RCC 7860 (cell line): ENCODE data around the gene TBX4.

Experiments
- DNase-seq: peaks from one replicate; pipeline ENCODE4 v3.0.0-alpha.2; 2015; ENCODE audit warnings: low spot score
- FAIRE-seq: peaks from 2 replicates; lab custom pipeline; 2012; peaks lifted over from hg19 to GRCh38; lab: Jason Lieb, UNC

Gene TBX4

DNA sequence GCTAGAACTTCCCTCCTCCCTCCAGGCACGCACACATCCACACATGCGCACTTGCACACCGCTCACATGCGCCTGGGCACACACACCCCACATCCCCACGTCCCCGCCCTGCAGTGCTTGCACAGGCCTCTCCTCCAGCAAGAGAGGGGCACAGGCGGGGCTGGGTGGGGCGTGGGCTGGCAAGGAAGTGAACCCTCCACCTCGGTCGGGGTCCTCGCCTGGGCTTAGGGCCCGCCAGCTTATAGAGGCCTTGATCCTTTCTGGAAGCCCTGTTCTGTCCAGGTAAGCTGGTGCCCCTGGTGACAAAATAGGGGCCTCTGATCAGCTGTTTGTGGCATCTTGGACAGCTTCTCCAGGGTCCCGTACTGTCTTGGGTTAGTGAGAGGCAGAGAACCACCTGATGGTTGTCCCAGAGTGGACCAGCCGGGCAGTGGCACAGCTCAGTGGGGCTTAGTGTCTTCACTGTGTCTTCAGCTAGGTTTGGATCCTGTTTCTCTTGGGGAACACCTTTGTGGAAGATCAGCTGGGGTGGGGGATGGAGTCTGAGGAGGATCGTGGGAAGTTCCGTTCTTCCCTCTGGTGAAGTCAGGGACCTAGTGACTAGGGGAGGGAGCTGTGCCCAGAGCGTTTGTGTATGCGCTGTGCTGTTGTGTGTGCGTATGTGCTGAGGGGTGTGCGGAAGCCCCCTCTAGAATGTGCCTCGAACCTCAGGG lies 12.1 kb downstream of the TBX4 start:
- no peak for FAIRE-seq
- no peak for DNase-seq

DNA sequence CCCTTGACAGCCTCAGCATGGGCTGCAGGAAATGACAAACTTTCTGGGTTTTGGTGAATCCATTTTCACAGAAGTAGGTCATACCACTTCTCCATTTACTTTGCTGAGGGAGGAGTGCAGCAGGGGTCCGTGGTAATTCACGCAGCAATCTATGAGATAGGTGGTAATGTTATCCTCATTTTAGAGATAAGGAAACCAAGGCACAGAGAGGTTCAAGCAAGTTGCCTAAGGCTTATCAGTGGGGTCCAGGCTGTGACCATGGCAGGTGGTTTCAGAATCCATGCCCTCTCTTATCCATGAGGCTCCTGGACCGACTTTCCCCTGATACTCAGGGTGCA lies 12.6 kb downstream of the TBX4 start:
- DNase-seq (no peak), FAIRE-seq (no peak)

DNA sequence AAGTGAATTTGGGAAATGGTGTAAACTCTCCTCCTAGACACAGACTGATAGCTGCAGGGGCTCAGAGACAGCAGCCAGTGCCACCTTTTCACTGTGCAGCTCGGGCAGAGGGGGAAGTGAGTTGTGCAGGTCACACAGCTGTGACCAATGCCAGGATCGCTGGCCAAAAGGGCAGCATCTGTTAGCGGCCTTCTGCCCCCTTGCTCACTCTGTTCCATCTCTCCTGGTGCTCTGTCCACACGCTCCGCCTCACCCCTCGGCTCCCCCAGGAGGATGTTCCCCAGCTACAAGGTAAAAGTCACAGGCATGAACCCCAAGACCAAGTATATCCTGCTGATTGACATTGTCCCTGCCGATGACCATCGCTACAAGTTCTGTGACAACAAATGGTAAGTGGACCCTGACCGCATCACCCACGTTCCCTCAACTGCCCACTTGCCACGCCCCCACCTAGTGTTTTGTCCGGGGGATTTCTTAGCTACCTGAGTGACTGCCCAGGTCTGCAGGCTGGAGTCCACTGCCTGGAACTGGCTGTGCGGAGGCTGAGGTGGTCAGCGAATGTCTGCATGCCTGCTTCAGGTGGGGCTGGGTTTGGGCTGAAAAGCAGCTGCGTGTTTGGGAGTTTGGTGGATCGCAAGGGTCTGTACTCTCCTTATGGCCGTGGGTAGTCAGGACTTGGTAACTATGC lies 13.5 kb downstream of the TBX4 start:
- no peak for FAIRE-seq

DNA sequence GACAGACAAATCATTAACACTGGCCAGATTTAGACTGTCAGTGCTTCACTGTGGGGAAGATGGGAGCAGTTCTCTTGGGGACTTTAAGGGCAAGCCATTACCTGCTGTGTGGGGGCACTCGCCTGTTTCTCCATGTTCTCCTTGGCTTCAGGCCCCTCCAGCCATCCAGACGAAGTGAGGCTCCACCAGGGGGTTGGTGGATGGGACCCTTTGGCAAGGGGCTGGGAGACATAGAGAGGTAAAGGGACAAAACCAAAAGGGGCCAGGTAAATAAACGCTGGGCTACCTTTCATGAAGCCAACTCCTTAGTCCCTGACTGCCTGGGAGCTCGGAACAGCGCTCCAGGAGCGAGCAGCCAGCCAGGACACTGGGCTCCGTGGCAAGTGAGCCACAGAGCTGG lies 14.0 kb downstream of the TBX4 start:
- FAIRE-seq (no peak), DNase-seq (no peak)

More for the DNA sequence above, 13.5 kb downstream of the TBX4 start:
- no peak for DNase-seq

DNA sequence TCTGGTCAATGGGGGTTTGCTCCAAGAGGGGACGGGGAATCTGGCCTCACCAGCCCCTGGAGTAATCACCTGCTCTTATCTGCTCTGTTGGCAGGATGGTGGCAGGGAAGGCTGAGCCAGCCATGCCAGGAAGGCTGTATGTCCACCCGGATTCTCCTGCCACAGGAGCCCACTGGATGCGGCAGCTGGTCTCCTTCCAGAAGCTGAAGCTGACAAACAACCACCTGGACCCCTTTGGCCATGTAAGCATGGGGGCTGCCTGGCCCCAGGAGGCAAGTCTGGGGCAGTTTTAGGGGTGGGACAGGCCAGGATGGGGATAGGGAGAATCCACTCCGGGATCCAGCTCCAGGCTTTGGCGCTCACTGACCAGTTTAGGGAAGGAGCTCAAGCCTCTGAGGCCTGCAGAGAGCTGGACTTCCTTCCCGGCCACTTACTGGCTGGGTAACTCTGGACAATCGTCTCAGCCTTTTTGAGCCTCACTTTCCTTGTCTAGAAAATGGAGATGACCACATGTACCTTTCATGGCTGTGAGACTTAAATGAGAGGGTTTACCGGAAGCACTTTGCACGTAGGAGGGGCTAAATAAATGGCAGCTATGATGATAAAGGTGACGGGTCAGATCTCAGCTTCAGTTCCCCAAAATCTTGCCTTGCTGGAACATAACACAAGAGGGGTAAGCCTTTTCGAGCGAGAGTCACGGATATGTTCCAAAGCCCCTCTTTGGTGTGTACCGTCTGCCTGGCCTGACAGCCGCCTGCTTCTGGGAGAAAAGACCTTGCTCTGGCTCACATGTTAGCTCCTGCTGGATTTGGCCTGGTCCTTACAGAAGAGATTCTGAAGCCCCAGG lies 15.4 kb downstream of the TBX4 start:
- no peak for DNase-seq
- FAIRE-seq: no peak

DNA sequence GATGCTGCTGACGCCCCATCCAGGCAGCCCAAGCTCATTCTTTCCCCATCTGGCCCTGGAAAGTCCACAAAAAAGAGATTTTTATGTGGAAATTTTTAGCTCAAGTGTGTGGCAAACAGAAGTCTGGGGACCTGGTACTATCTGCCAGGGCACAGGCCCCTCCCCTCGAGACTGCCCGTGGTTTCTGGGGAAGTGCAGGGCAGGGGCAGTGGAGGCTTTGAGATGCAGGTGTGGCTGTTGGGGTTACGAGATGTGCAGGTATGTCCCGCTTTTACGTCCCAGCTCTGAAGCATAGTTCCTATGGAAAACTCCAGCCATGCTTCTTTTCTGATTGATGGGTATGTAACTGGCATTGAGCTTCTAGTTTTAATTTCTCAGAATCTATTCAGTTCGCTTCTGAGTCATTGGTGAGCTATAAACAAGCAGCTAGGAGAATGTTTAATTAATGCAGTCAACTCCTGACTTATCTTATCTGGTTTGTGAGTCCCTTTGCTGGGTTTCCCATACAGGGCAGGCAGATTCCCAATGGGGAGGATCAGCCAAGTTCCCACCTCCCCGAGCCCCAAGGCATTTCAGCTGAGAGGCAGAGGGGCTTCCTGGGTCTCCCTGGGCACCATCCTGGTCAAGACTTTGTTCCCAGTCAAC lies 16.2 kb downstream of the TBX4 start:
- FAIRE-seq (no peak), DNase-seq (no peak)

DNA sequence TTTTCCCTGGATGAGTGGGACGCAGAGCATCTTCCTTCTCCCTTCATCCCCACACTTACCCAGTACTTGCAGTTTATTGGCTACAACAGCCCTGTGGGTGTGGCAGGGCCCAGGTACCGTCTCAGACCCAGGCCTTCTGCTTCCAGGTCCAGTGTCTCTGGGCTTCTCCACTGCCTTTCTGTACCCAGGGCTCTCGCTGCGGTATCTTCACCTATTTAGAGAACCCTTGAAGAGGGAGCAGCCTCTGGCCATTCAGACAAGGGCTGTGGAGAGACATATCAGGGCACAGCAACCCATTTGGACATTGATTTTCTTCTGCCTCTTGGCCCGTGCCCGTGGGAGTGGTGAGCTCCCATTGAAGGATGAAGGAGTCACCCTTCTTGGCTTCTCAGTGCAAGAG lies 17.3 kb downstream of the TBX4 start:
- DNase-seq (no peak), FAIRE-seq (no peak)

DNA sequence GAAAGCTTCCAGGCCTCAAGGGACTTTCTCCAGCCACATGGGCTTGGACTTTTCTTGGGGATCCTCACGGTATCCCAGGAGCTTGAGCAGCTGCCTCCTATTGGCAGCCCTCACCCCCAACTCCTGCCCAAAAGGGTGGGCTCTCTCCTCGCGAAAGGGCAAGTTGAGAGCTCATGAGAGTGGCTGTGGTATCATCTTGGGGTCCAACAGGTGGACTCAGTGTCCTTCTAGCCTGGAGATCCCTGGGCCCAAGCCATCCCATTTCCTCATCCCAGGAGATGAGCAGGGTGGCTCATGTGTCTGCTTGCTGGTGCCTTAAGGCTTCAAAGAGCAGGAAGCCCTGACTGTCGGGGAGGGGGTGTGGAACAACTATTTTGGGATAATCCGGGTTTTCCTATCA lies 17.7 kb downstream of the TBX4 start:
- no peak for DNase-seq
- no peak for FAIRE-seq

DNA sequence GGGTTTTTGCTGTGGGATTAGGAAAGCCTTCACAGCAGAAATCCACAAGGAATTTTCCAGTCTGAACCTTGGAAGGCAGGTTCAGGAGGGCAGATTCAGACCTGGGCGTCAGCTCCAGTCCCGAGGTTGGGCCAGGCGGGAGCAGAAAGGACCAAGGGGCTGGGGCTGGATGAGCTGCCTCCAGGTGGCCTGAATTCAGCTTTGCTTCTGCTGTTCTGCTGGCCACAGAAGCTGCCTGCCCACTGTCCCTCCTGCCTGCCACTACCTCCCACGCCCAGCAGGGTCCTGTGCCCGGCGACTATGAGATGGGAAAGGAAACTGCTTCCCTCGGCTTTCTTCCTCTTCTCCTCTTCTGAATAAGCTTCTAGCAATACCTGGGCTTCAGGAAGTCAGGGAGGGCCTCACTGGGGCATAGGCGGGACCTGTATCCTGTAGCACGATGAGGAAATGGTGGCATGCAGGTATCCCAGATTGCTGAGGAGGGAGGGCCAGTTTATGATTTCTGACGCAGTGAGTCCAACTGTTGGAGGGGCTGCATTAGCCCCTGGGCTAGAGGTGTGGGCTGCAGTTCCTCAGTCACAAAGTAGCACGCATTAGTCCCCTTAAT lies 18.4 kb downstream of the TBX4 start:
- no peak for DNase-seq
- FAIRE-seq: no peak

DNA sequence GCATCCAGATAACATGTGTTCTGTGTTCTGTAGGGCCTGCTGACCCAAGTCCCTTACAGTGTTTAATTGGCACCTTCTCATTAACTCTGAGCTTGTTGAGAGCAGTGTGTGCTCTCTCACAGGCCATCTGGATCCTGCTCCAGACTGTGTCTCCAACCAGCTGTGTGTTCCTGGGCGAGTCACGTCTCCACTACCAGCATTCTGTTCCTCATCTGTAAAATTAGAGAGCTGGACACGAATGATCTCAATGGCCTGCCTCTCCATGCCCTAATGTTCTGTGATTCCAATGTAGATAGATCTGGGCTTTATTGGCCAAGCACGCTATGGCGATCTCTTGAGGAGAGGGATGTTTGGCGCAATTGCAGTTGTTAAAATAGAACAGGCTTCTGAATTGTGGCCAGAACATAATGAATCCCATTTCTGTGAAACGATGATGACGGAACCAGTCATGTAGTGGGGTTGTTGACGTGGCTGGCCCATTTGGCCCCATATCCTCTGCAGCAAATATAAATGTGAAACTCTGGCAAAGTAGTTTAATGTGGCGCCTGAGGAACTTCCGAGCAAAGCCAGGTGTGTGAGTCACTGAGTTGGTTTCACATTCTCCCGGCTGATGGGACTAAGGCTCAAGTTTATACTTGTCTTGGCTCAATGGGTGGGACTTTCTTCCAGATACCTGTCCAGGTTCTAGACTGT lies 22.2 kb downstream of the TBX4 start:
- DNase-seq (no peak), FAIRE-seq (no peak)

DNA sequence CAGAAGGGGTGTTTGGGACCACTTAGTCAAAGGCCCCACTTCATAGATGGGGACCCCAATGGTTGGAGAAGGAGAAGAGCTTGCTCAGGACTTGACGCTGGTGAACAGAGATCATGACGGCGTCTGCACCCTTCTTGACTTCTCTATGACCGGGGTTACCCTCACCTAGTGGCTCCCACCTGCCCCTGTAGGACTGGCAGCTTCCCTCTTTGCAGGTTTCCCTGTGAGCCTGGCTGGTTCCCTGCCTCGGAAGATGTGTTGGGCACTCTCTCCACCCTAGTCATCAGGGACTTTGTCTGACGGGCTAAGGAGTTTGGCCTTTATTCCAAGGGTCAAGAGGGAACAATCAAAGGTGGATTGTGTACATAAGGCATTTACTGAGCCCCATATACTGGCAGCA lies 22.7 kb downstream of the TBX4 start:
- FAIRE-seq (no peak), DNase-seq (no peak)

DNA sequence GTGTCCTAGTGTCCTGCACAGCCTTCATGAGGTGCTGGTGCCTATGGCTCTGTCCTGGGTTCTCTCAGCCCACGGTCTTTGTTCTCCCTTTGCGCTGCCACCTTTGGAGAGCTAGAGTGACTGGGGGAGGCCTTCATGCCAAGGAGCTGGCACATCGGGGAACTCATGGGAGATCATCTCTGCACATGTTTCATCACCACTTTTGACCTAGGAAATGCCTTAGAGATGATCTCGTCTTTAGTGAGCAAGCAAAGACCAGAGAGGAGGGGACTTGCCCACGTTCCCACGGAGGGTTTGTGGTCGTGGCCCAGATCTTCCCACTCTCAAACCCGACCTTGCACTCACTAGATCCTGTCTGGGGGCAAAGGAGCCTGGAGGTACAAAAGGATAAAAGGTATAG lies 23.5 kb downstream of the TBX4 start:
- no peak for FAIRE-seq
- DNase-seq: no peak

DNA sequence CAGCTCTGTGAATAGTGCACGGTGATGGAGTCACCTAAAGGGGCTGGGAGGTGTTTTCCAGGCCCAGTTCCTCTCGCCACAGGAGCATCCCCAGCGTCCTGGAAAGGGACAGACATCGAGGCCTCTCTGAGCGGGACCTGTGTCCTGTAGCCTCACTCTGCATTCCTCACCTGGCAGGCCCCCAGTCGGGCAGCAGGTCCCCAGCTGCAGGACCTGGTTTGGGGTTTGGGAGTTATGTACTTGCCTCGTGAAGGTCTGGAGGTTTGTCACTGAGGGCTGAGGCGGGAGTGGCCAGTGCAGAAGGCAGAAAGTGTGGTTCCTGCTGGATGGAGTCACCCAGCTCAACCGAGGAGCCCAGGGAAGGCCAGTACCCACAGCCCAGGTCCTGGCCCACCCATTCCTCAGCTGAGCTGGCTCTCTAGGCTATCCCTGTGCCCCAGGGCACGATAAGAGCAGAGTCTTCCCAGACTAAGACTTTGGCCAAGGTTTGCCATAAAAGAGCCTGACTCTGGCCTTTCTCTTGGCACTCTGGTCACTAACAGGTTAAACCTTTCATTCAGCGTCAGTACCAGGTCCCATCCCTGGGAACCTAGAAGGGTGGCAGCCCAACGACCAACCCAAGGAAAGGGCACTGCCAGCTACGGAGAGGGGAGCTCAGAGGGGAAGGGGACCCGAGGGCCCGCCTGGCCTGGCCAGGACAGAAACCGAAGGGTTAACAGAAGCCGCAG lies 24.4 kb downstream of the TBX4 start:
- FAIRE-seq (no peak), DNase-seq (no peak)

DNA sequence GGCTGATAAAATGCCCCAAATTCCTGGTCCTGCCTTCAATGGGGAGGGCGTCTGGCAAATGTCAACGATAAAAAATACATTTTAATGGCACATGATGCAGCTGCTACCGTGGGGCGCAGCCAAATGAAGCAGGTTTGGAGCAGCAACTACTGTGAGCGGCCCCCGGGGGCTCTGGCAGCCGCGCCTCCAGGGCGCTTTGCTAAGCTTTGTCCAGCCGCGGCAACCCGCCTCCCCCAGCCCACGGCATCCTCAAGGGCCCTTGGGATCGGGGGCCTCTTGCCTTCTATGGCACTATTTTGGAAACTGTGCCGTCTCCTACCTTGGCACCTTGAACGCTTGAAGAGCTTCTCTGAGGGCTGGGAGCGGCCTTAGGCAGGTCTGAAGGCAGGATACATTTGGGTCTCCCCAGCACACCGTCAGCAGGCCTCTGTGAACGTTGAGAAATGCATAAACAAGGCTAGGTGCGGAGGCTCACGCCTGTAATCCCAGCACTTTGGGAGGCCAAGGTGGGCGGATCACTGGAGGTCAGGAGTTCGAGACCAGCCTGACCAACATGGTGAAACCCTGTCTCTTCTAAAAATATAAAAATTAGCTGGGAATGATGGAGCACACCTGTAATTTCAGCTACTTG lies 25.1 kb downstream of the TBX4 start:
- DNase-seq (no peak), FAIRE-seq (no peak)

DNA sequence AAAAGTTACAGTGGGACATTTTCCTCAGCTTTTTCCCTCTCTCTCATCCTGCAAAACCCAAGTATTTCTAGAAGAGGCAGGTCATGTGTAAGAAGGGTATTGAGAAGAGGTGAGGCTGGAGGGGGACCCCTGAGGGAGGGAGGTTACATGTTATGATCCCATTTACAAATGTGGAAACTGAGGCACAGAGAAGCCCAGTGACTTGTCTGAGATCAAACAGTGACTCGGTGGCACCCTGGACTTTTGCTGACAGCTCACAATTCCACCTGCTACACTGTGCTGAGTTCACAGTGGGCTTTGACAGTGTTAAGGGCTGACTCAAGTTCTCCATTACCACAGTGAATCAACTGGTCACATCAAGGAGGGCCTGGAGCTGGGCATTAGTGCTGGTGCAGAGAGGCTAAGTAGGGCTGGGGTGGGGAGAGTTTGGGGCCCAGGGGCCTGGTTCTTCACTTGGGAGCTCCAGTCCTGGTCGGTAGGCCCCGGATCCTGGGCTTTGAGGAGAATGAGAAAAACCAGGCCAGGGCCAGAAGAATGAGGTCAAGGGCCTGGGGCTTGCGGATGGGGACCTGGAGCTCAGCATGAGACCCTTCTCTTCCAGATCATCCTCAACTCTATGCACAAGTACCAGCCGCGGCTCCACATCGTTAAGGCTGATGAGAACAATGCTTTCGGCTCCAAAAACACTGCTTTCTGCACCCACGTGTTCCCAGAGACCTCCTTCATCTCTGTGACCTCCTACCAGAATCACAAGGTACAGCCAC lies 26.0 kb downstream of the TBX4 start:
- no peak for DNase-seq
- no peak for FAIRE-seq

DNA sequence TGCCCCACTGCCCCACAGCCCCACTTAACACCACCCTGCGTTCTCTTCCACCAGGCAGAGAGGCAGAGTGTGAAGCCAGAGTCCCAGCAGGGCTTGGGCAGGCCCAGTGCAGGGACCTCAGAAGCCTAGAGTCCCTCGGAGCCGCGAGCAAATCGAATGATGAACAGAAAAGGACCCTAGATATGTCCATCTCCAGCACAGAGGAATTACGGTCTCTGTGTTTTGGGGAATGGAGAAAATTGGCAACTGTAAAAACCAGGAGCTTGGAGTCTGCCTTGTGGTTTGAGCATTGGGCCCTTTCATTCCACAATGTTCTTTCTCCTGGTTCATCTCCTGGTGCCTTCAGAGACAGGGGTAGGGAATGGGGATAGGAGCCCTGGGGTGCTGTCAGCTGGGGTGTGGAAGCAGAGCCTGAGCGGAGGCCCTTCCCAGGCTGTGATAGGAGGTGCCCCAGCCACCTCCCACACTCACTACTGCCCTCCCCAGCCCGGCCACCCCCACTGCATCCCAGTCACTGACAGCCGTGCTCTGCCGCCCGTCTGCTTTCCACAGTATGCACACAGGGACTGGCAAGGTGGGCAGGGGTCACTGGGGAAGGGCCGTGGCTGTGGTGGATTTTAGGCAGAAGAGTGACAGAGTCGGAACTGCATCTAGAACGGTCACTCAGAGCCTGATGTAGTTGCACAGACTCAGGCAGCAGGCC lies 26.7 kb downstream of the TBX4 start:
- no peak for DNase-seq

DNA sequence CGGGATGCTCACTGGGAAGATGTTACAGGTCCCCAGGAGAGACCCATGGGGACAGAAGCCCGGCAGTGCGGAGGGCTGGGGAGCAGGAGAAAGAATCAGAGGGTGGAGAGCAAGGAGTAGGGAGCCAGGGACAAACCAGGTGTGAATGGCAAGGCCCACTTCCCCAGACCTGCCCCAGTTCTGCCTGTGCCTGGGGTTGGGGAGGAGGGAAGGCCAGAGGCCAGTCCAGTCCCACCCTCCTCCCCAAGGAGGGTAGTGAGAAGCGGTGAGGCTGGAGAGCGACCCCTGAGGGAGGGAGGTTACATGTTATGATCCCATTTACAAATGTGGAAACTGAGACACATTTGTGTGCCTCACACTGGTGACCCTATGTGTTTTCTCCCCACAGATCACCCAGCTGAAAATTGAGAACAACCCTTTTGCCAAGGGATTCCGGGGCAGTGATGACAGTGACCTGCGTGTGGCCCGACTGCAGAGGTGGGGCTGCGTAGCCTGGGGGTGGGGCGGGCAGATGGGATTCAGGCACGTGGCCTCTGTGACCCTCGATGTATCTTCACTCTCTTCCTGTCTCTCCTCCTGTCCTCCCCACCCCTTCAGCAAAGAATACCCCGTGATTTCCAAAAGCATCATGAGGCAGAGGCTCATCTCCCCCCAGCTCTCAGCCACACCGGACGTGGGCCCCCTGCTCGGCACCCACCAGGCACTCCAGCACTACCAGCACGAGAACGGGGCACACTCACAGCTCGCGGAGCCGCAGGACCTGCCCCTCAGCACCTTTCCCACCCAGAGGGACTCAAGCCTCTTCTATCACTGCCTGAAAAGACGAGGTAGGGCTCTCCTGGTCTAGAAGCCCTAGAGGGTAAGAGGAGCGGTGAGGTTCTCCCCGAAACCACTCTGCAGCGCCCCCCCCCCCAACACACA lies 27.5 kb downstream of the TBX4 start:
- DNase-seq (no peak), FAIRE-seq (no peak)

More for the DNA sequence above, 26.7 kb downstream of the TBX4 start:
- FAIRE-seq: no peak
